Left lung (tissue), 10 donors: ENCODE data around the gene WNK1. TPM values are rescaled to one million over a fixed set of nuclear protein-coding genes. Genes with fewer than 3 reads are reported as not detected.

Experiments used
- ATAC-seq: fragments of 200-7000 bp; cut with Tn5 transposase; one replicate; pipeline ENCODE4 v1.9.1; 2020; ENCODE audit warnings: moderate library complexity
- DNase-seq, 4 donors: peaks; one replicate each; pipeline ENCODE4 v3.0.0-alpha.2; 2013 to 2020
- H3K27ac ChIP-seq, 2 donors: fragments of 200-600 bp; sonication (generic) in 1 of 2; one replicate each; pipeline versions ENCODE4 v1.5.0 to v1.8.0; 2020 to 2021
- H3K27me3 ChIP-seq, 2 donors: fragments of 200-600 bp; sonication (generic) in 1 of 2; one replicate each; pipeline versions ENCODE4 v1.5.0 to v1.8.0; 2020 to 2021
- H3K36me3 ChIP-seq, 2 donors: fragments of 200-600 bp; sonication (generic) in 1 of 2; one replicate each; pipeline versions ENCODE4 v1.5.0 to v1.8.0; 2020 to 2021
- H3K4me1 ChIP-seq, 2 donors: fragments of 200-600 bp; one replicate each; pipeline ENCODE4 v1.8.0; 2021
- H3K4me3 ChIP-seq, 2 donors: fragments of 200-600 bp; sonication (generic) in 1 of 2; one replicate each; pipeline versions ENCODE4 v1.5.0 to v1.8.0; 2020 to 2021; ENCODE audit warnings: mild to moderate bottlenecking in 1 of 2
- H3K9me3 ChIP-seq, 2 donors: fragments of 200-600 bp; sonication (generic) in 1 of 2; one replicate each; pipeline versions ENCODE4 v1.5.0 to v1.8.0; 2020 to 2021
- CTCF ChIP-seq, 2 donors: fragments of 200-600 bp; sonication (generic) in 1 of 2; IDR thresholded peaks; one replicate each; pipeline versions ENCODE4 v1.5.0 to v1.8.0; 2021; ENCODE audit warnings: antibody characterized with exemption in 2 of 2
- intact Hi-C, 2 donors: fragments of 100-400 bp; cut with DNase I; formaldehyde crosslinking; loops; one replicate each; pipeline versions ENCODE4 v1.11.2 to v1.14.2; 2022
- polyA plus RNA-seq, 6 donors: library from polyadenylated mRNA; unstranded; fragments of 120-200 nt; gene quantifications; one replicate each; pipeline ENCODE4 v1.2.1, GENCODE V29; 2013; ENCODE audit not compliant: insufficient read length in 6 of 6
- total RNA-seq, 2 donors: library from RNA; stranded (reverse); fragmentation: NEBNext Ultra II Directional; extraction: Animal tissue kit (Norgen Biotek cat#: 25700); gene quantifications; one replicate each; pipeline ENCODE4 v1.2.1, GENCODE V29; 2021
- donor health status: DM: no; HTN: yes; CAD: no.
- donor health status: DM: no; HTN: no; CAD: no.

Gene WNK1
- total and polyA plus RNA-seq, 8 donors: 94.4 to 245 (median 111) TPM

GRCh38 chr12:729221-729620 is 23.2 kb upstream of the WNK1 start:
- DNase-seq (no peak), ATAC-seq (no peak)
- Histone ChIP-seq H3K4me1 (peaks cover 0 to 16% of the 10 kb centered on the region in 2 donors), H3K4me3 (no peak overlapping the region), H3K27ac (no peak overlapping the region), H3K9me3 (no peaks in the 10 kb centered on the region), H3K27me3 (no peaks in the 10 kb centered on the region), H3K36me3 (no peaks in the 10 kb centered on the region)
- TF ChIP-seq CTCF (IDR thresholded peaks at IDR 0.05): no peak
- intact Hi-C loops: no loop called here

DNA sequence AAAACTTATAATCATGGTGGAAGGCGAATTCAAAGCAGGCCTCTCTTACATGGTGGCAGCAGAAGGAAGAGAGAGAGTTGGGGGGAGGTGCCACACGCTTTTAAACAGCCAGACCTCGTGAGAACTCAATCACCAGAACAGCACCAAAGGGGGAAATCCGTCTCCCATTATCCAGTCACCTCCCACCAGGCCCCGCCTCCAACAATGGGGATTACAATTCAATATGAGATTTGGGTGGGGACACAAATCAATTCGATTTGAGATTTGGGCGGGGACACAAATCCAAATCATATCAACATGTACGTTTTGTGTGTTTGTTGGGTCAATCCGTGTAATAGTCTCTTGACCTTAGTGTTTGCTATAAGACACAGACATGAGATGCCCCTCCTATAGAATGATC is 21.8 kb upstream of the WNK1 start:
- intact Hi-C loops: no loop called here
- ATAC-seq: no peak
- H3K27ac ChIP-seq: no peak overlapping the region

DNA sequence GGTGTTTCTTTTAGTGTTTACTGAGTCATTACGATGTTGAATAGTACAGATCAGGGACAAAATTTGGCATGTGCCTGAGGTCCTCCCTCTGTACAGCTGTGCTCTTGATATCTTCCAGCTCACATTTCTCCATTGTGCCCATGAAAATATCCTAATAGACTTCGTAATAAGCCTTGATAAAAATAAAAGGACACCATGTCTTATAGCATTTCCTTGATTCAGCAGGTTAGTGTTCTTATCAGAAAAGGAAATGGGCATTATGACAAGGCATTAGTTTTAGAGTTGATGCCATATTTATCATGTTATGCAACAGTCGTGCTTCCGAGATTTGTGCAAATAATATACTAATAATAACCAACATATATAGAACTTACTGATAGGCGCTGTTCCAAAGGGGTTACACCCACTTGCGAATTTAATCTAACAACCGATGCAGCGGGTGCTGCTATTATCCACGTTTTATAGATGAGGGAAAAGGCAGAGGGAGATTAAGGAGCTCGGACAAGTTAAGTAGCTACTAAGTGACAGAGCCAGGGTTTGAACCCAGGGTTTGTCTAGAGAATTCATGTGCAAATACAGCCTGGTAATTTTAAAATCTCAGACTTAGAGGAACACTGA is 15.1 kb upstream of the WNK1 start:
- H3K27ac ChIP-seq: peak overlapping the region in 1 of 2 donors; percentile 30
- peak; percentile 43 for ATAC-seq
- no peak for TF ChIP-seq CTCF (IDR thresholded peaks at IDR 0.05)
- intact Hi-C loops: no loop called here
- no peaks in the 10 kb centered on the region for H3K36me3 ChIP-seq
- DNase-seq: no peak
- no peak overlapping the region for H3K4me3 ChIP-seq
- H3K9me3 ChIP-seq: no peaks in the 10 kb centered on the region
- no peaks in the 10 kb centered on the region for H3K27me3 ChIP-seq
- H3K4me1 ChIP-seq: no peaks in the 10 kb centered on the region

More for the DNA sequence above, 21.8 kb upstream of the WNK1 start:
- H3K4me3 ChIP-seq: no peak overlapping the region
- no peak for DNase-seq
- peaks cover 0 to 10% of the 10 kb centered on the region in 2 donors for H3K4me1 ChIP-seq
- H3K9me3 ChIP-seq: no peaks in the 10 kb centered on the region
- H3K36me3 ChIP-seq: no peaks in the 10 kb centered on the region
- TF ChIP-seq CTCF (IDR thresholded peaks at IDR 0.05): no peak
- H3K27me3 ChIP-seq: no peaks in the 10 kb centered on the region

DNA sequence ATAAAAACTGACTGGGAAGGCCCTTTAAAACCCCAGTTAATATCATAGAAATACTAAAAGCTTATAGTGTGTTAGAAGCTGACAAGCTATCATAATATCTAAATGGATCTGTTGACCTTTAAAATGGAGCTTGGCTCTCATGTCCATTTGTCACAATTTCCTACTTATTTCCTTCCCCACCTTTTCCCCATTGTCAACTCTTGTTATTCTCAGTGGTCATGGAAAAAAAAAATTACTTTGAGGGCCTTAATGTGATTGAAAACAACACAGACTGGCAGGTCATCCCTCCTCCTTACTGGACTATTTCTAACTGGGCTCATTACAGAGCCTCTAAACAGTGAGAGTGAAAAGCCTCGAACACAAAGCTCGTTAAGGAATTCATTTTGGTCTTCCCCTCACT is 13.7 kb upstream of the WNK1 start:
- Histone ChIP-seq H3K27ac (no peak overlapping the region), H3K9me3 (no peaks in the 10 kb centered on the region), H3K27me3 (no peaks in the 10 kb centered on the region), H3K4me1 (no peaks in the 10 kb centered on the region), H3K4me3 (no peak overlapping the region), H3K36me3 (no peaks in the 10 kb centered on the region)
- DNase-seq: no peak
- intact Hi-C loops: no loop called here
- no peak for TF ChIP-seq CTCF (IDR thresholded peaks at IDR 0.05)
- no peak for ATAC-seq

GRCh38 chr12:739349-739748 is 13.0 kb upstream of the WNK1 start:
- Histone ChIP-seq H3K27me3 (no peaks in the 10 kb centered on the region), H3K4me3 (no peak overlapping the region), H3K27ac (no peak overlapping the region), H3K9me3 (no peaks in the 10 kb centered on the region), H3K36me3 (no peaks in the 10 kb centered on the region), H3K4me1 (no peaks in the 10 kb centered on the region)
- intact Hi-C loops: no loop called here
- TF ChIP-seq CTCF (IDR thresholded peaks at IDR 0.05): no peak
- ATAC-seq (no peak), DNase-seq (no peak)
